Measurements from ENCODE around the gene ATP2B2. TPM values are rescaled to one million over a fixed set of nuclear protein-coding genes. Genes with fewer than 3 reads are reported as not detected.

The ATP2B2 gene
- total RNA-seq, 1 experiment from 2014 or later = not detected

- no peak for TF ChIP-seq ZBTB33 (IDR thresholded peaks at IDR 0.05; ENCODE audit: extremely low read depth, insufficient replicate concordance, low read length)
- no peak for TF ChIP-seq ZFX (IDR thresholded peaks at IDR 0.05)
- TF ChIP-seq ZNF274 (IDR thresholded peaks at IDR 0.05; ENCODE audit: low read depth, low read length) = no peak
- no peak for TF ChIP-seq EGR1 (IDR thresholded peaks at IDR 0.05; ENCODE audit: low read depth)
- no peak for TF ChIP-seq JUND (IDR thresholded peaks at IDR 0.05)
- no peak for TF ChIP-seq MAX (IDR thresholded peaks at IDR 0.05)
- no peak for TF ChIP-seq YY1 (IDR thresholded peaks at IDR 0.05; ENCODE audit: extremely low read depth, insufficient replicate concordance, low read depth, low read length)
Observed at GRCh38 chr3:10274601-10275000, 230.8 kb downstream of the ATP2B2 start (continued).

MicroRNAs within 50 kb of the gene (microRNA counts, 767-probe panel; counts per million panel counts)
- microRNA hsa-miR-378b = not detected
- not detected for microRNA hsa-miR-885-3p
- not detected for microRNA hsa-miR-885-5p

Small RNA genes within 50 kb of the gene (microRNA-seq; reads per million reads assigned to microRNA genes)
- gene MIR378B (ENCODE audit: borderline number of aligned reads) (not detected), gene MIR885 (ENCODE audit: borderline number of aligned reads) (not detected)

Other genes with a start within 250 kb of the ATP2B2 start
- not detected for gene GHRL, start 212.6 kb downstream of the ATP2B2 start, total RNA-seq (2021; ENCODE audit: unreplicated experiment)
- 113 TPM for gene SEC13, start 184.5 kb downstream of the ATP2B2 start, total RNA-seq (2021; ENCODE audit: unreplicated experiment)

Measured in HCT116 (cell line).